Dedifferentiated amniotic fluid mesenchymal stem cell (primary cell): ENCODE measurements around the gene CCDC90B.

ENCODE experiments used
- DNase-seq: peaks from one replicate; pipeline ENCODE4 v3.0.0-alpha.2; 2016; ENCODE audit errors: extremely low spot score

The CCDC90B gene

DNA sequence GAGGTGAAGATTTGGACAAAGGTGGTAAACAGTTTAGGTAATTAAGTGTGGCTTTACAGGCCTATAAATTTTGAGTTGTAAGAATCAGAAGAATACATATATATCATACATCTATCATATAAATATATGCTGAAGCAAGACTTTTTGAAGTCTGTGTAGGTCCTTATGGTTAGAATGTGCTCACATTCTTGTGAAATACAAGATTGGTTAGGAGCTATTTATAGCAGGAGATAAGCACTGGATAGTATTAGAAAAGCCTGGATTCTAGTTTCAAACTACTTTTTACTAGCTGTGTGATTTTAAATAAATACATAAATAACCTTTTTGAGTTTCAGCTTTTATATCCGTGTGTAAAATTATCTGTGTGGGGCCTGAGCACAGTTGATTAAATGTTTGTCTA lies 50.3 kb downstream of the CCDC90B start:
- DNase-seq = peak; percentile 21

DNA sequence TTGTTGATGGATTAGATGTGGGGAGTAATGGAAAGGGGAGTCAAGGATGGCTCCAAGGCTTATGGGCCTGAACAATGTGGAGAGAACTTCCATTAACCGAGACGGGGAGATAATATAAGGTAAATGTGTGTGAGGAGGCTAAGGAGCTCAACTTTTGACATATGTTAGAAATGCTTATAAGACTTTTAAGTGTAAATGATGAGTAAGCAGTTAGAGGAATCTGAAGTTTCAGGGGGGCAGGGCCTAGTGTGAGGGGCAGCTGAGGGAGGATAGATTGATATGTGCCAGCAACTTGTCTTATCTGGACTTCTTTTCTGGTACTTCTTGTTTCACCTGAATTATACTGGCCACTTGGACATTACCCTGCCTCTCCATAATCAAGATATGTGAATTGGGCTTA lies 62.7 kb downstream of the CCDC90B start:
- DNase-seq = no peak

DNA sequence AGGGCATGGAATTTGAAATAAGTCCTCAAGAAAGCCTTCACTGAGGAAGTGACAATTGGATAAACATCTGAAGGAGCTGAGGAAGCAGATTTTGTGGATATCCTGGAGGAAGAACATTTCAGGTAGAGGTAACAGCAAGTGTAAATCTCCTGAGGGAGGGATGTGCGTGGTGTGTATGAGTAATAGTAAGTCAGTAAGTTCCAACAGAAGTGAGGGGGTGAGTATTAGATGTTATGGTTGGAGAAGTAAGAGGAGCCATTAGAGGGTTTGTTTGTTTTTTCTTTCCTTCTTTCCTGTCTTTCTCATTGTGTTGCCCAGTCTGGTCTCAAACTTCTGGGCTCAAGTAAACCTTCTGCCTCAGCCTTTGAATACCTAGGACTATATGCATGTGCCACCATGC lies 63.7 kb downstream of the CCDC90B start:
- no peak for DNase-seq

DNA sequence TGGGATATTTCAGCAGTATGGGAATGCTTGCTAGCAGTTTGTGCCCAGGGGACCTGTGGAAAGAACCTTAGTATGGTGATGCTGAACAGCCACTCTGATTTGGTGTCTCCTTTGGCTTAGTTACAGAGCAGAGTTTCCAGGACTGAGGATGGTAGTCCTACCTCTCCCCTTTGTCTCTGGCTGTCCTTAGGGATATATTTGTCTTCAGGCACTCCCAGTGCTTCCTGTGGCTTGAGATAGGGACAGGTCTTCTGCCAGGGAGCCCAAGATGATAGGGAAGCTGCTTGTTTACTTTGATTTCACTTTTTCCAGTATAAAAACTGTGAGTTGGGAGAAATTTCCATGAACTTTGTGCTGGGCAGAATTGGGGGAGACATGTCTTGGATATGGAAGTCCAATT lies 64.5 kb downstream of the CCDC90B start:
- DNase-seq = no peak

DNA sequence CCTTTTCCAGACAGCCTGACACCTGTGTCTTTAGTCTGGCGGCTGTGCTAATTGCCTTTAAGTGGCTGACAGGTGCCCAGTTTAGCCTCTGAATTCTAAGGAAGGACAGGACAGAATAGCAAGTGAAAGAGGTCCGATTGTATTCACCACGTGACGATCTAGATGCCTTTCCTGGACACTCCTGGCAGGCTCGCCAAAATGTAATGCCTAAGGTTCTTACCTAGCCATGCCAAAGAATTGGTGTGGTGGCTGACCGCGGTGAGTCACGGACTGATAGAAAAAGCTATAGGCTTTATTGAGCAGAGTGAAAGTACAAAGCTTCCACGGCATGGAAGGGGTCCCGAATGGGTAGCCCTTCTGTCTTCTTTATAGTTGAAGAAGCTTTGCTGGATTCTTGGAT lies 65.9 kb downstream of the CCDC90B start:
- no peak for DNase-seq

DNA sequence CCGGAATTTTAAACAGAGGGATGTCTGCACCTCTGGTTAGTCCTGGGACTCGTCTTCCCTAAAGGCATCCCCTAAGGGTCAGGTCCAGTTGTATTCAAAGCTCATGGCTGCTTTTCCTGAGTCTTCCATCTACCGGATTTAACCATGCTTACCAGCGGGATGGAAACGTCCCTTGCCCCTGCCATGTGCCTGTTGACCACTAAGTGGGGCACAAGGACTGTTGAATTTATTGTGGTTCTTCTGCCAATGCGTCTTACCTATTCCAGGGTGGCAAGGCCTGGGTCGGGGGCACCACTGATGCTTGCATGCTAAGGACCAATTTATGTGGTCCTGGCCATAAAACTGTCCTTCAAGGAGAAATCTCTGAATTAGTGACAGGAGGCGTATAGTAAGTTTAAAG lies 67.1 kb downstream of the CCDC90B start:
- no peak for DNase-seq
